Measurements from ENCODE around the gene ROR1.
"Not testable (repeated sequence)": the region's sequence is repeated elsewhere in the genome, so short reads cannot be mapped to it uniquely, and the experiment has no call there.

ROR1 gene

DNA sequence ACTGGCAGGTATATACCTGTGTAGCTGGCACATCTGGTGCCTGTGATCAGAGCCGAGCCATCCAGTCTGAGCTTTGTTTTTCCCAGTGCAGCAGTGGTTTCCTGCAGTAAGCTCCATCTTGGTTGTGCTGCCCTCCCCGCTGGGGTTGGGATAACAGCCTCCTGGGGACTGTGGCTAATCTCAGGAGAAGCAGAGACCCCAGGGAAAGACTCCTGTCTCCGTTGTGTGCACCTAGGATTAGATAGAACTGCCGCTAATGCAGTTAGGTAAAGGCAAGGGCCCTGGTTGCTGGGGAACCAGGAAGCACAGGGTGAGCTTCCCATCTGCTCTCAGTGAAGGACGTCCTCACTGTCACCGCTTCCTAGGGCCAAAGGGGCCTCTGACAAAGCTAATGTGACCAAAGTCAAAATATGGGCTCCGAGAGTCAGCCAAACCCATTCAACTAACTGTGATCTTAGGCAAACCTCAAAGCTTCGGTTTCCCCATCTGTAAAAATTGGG, 20.0 kb downstream of the ROR1 start:
- no peak for DNase-seq (ENCODE audit: low read depth, low spot score)

DNA sequence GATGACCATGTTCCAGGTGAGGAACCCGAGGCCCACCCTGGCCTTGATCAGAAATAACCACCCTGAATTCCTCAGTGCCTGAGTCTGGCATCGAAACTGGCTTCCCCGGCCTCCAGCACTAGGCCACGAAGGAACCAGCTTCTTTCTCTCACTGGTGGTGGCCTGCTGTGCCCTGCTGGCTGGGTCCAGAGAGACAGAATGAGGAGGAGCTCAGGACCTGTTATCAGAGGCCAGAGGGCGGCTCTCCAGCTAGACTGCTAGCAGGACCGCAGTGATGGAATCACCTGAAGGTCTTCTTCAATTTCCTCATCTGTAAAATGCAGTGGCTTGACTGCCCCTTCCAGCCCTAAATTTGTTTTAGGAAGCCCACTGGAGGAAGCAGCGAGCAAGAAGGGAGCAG, 20.5 kb downstream of the ROR1 start:
- no peak for DNase-seq (ENCODE audit: low read depth, low spot score)

DNA sequence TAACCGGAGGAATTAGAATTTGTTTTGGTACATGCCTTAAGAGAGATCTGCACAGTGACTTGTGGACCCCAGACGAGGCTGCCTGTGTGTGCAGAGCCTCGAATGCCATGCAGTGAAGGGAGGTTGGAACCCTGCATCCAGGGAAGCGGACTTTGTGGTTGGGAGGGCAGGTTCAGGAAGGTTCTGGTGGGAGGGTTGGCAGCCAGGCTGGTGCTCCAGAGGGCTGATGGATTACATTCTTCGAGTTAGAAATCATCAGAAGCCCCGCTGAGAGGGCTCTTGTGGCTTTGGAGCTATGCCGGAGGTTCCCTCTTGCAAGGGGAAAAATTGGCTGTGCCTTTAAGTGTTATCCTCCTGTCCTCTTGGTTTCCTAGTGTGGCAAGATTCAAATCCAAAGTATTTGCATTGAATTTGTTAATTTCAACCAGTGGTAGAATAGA, 21.1 kb downstream of the ROR1 start:
- DNase-seq (ENCODE audit: low read depth, low spot score) = no peak

DNA sequence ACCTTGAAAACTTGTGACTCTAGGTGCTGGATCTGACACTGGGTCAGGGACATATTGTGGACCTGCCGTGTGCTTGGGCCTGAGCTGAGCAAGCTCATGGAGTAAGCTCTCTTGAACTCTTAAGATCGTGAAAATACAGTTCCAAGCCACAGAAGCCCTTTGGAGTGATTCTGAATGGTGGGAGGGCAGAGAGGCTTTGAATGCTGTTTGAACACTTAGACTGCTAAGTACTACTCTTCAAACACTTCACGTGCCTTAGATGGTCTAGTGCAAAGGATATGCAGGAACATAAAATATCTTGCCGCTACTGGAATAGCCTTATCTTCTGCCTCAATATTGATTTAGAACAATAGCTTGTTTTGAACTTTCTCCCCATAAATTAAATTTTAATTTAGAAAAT, 21.6 kb downstream of the ROR1 start:
- DNase-seq (ENCODE audit: low read depth, low spot score) = no peak

DNA sequence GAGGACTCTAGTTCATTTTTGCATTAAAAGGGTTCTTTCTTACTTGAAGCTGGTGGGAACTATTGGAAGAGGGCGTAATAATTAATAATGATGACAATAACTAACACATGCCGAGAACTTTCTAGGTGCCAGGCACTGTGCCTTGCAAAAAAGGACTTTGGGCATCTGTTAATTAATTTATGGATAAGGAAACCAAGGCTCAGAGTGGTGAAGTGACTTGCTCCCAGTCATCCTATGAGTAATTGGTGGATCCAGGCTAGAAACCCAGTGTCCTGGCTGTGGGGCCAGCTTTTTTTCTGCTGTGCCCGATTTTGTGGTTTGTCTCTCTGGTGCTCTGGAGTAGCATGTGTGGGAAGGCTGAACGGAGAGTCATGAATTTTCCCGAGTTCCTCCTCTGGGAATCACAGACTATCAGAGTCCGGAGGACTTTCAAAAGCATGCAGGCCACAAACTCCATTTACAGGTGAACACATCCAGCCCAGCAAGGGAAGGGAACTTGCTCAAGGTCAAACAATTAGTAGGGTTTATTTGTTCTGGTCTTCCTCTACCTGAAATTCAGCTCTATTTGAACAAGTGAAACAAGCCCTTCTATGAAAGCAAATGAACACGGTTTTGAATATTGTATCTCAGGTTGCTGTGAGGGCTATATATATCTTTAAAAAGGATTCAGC, 23.4 kb downstream of the ROR1 start:
- DNase-seq (ENCODE audit: low read depth, low spot score) = no peak

DNA sequence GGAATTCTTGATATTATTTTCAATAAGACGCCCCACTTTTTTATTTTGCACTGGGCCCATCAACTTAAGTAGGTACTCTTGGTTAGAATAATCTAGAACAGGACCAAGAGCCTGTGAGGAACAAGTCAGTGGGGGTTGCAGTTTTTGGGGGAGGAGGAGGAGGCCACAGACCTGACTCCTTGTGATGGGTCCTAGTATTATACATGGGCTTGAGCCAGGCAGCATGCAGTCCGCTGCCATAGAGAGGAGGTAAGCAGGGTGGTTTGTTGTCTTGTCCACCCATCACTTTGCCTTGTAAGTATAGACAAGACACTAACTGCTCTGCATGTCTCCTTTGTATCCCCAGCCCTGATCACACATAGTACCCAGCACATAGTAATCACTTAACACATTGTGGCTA, 24.5 kb downstream of the ROR1 start:
- DNase-seq (ENCODE audit: low read depth, low spot score) = no peak

DNA sequence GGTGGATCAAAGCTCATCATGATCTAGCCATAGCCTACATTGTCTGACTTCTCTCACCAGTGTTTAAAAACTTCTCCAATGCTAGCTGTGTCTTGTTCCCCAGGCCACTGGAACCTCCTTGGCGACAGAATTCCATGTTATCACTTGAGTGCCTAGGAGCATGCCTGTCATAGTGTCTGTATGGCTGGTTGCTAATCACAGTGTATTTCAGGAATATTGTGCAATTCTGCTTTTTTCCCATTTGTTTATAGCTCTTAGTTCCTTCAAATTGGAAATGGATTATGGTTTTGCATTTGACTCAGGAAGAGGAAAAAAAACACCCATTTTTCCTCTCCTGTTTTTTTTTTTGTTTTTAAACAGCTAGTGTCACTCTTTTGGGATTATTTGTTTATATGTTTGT, 25.5 kb downstream of the ROR1 start:
- DNase-seq (ENCODE audit: low read depth, low spot score) = no peak

DNA sequence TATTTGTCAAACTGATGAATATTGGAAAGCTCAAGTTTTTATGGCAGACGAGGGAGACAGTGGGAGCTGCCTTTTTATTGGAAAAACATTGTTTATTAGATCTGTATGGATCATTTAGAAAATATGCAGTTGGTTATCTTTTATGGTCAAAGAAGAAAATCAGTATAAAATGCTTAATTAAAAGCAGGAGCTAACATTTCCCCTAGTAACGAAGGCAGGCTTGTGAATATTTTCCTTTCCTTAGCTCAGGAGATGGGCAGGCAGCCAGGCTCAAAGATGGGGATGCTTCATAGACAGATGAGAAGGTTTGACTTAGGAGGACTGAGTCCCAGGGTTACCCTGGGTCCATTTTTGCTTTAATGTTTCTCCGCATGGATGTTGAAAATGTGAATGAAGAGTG, 26.0 kb downstream of the ROR1 start:
- DNase-seq (ENCODE audit: low read depth, low spot score) = no peak

DNA sequence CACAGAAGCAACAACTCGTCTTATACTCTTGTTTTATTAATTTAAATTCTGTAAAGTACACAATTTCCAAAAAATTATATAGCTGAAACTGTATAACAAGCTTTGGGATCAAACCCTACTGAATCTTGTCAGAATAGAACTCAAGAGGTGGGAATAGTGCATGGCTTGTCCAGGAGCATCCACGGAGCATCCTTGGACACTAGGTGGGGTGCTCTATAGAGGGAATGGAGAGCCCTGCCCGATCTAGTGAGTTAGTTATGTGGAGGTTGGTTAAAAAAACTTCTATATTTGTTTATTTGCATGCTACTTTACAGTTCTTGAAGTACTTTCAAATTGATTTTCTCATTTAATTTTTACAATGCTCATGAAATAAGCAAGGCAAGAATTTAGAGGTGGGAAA, 28.3 kb downstream of the ROR1 start:
- DNase-seq (ENCODE audit: low read depth, low spot score) = no peak

DNA sequence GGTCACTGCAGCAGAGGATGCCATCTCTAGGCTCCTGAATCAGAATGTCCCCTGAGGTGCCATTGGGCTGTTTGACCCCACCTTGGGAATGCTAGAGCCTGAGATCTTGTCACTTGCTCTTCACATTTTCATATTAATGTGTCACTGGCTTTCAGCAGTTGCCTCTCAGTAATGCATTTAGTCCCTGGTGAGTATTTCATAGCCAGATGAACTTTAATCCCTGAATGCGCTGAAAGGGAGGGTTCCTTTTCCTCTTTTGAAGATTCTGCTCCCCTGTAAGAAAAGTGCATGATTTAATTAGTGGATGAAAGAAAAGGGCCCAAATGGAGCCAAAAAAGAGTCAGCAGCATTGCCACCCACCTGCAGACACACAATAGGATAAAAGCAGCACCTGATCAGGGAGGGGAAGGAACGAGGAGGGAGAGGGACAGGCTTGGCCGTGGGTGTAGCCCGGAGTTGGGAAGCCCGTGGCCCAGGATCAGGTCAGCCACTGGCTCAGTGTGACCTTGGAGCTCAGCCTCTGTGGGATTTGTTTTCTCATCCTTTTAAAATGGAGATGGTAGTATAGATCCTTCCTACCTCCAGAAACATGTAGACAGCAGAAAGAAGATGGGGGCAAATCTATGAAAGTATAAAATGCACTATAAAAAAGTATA, 31.1 kb downstream of the ROR1 start:
- no peak for DNase-seq (ENCODE audit: low read depth, low spot score)

DNA sequence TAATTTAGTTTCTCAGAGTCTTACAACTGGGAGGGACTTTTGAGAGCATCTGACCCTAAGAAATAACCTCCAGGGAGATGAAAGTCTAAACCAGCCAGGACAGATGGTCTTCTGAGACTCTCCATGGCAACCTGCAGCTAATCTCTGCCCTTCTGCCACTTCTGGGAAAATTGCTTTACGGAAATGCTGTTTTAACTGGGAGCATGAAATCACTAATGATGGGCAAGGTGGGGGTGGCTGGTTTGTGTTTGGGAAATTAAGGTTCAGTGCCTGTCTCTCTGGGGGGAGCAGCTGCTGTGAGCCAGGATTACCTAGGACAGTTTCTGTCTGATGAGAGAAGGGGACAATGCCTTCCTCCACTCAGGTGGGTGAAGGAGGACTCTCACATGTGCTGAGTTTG, 33.2 kb downstream of the ROR1 start:
- DNase-seq (ENCODE audit: low read depth, low spot score) = no peak

DNA sequence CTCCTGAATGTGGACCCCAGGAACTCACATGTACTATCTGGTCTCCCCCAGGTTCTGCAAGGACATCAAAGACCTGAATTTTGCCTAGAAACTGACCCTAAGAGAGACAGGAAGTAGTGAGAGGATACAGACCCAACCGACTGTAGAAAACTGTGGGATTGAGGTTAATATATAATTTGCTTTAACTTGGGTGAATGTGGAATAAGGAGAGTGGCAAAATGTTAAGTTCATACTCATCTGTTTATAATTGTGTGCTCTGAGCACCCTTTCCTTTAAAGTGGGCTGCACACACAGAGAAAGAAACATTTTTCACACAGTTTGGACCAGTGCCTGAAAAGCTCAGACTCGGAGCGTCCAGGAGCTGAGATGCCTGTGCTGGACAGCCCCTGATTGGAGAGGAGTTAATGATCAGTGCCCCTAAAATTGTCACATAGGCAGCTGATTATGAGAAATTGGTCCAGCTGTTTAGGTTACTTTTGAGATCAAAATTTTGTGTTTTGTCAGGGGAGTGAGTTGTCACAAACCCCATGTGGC, 37.2 kb downstream of the ROR1 start:
- no peak for DNase-seq (ENCODE audit: low read depth, low spot score)

DNA sequence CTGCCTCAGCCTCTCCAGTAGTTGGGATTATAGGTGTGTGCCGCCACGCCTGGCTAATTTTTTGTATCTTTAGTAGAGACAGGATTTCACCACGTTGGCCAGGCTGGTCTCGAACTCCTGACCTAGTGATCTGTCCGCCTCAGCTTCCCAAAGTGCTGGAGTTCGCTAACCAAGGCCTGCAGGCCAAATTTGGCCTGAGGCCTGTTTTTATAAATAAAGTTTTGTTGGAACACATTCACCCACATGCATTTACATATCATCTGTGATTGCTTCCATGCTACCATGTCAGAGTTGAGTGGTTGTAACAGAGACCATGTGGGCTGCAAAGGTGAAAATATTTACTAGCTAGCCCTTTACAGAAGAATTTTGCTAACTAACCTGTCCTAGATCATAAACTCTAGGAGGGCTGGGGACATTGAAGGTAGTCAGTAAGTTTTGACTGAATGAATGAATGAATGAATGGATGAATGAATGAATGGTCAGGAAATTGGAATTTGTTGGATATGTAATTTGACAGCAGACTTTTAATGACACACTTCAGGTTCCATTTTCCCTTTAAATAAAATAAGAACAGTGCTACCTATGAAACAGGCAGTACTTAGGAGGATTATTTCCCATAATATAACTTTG, 38.4 kb downstream of the ROR1 start:
- no peak for DNase-seq (ENCODE audit: low read depth, low spot score)

DNA sequence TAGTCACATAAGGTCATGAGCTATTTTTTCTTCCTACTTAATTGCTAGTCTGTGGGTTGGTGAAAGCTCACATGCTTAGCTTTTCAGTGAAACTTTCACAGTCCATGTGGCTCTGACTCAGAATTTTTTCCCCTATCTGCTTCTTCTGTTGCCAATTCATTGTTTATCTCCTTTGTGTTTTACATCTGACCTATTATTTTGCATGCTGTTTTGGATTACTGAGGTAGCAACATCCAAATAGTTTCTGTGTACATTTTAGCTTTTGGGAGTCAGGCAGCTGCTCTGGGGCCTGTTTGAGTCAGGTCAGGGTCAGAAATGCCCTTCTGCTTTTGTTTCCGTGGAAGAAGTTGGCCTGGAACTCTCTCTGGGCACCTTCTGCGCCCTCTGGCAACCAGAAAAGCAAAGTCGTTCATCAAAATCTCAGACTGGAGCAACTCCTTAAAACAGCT, 40.0 kb downstream of the ROR1 start:
- no peak for DNase-seq (ENCODE audit: low read depth, low spot score)

DNA sequence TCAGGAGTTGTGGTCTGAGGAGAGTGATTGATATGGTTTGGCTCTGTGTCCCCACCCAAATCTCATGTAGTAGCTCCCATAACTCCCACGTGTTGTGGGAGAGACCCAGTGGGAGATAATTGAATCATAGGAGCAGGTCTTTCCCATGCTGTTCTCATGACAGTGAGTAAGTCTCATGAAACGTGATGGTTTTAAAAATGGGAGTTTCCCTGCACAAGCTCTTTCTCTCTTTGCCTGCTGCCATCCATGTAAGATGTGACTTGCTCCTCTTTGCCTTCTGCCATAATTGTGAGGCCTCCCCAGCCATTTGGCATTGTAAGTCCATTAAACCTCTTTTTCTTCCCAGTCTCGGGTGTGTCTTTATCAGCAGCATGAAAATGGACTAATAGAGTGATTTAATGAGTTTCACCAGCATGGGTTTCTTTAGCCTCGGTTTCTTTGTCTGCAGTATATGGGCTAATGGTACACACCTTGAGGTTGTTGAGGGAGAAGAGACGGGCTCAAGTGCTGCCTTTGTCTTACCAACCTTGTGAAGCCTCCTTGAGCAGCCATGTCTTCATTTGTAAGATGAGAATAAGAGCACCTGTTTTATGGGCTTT, 42.5 kb downstream of the ROR1 start:
- not testable (repeated sequence) for DNase-seq (ENCODE audit: low read depth, low spot score)

DNA sequence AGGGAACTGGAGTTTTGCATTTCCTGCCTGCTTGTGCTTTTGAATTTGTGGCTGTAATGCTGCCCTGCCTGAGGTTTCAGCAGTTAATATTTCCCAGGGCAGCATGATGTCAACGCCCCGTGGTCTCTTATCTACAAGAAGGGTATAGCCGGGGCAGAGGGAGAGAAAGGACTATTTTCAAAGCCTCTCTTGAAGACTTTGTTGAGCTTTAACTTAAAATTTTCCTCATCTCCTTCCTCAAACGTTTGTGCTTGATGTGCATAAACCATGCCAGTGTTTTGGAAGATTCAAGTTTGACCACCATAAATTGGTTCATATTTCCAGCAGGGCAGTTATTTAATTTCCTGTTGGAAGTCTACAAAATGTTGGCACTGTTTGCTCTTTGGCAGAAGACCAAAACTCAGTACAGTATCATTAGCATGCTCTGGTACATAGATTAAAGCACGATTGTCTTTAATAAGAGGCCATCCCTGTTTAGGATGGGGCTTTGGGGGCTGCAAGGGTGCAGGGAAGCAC, 43.4 kb downstream of the ROR1 start:
- DNase-seq (ENCODE audit: low read depth, low spot score) = no peak

DNA sequence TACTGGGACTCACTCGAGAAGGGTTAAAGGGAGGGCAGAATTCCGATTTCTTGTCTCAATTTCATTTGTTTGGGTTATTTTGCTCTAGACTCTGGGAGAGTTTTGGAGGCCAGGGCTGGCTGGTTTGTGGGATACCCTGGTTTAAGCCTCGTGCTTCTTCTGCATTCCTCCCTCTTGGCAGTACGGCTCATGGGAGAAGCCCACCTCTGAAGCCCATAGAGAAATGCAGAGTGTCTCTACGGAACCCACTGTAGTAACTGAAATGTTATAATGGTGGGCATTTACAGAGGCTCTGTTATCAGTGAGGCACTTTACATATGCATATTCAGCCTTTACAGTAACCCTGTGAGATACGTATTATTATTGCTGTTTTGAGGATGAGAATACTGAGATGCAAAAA, 43.9 kb downstream of the ROR1 start:
- DNase-seq (ENCODE audit: low read depth, low spot score) = no peak

DNA sequence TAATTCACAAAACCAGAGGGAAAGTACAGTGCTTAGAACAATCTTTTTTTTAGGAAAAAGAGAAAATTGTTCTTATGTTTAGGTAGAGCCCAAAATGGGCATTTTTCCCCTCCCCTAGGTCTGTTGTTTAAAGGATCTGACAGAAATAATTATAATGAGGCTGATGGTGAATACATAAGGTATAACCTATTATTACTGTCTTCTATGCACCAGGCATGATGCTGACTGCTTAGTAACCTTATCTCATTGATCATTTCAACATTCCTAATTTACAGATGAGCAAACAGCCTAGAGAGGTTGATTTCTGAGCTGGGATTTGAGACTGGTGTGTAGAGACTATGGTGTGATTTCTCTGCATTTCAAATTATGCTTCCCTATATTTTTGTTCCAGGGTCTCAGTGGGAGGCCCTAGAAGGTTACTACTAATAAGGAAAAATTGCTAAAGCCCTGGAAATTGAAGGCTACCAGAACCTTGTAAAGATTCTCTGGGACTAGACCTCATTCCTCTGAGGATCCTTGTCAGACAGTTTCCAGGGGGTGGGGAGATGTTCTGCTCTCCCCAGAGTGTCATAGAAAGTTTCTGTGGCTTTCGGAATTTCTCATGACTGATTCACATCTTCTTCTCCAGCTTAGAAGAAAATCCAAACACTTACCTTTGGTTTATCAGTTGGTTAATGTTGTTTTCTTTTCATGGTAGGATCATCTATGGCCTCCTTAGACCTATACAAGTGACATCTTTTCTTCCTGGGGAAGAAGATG, 44.9 kb downstream of the ROR1 start:
- no peak for DNase-seq (ENCODE audit: low read depth, low spot score)

DNA sequence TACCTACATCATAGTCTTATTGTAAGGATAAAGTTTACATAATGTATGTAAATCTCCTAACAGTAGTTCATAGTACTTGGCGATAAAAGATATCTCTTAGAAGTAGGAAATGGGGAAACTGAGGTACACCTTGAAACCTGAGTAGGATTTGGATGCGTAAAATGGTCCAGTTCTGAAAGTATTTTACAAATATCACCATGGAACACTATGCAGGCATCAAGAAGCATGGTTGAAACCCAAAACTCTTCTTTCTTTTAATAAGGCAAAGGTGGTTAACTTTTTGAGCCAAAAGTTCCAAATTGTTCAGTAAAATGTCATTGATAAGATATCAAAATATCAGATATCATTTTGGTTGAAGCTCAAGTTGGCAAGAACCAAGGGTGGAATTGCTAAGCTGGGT, 46.0 kb downstream of the ROR1 start:
- no peak for DNase-seq (ENCODE audit: low read depth, low spot score)

DNA sequence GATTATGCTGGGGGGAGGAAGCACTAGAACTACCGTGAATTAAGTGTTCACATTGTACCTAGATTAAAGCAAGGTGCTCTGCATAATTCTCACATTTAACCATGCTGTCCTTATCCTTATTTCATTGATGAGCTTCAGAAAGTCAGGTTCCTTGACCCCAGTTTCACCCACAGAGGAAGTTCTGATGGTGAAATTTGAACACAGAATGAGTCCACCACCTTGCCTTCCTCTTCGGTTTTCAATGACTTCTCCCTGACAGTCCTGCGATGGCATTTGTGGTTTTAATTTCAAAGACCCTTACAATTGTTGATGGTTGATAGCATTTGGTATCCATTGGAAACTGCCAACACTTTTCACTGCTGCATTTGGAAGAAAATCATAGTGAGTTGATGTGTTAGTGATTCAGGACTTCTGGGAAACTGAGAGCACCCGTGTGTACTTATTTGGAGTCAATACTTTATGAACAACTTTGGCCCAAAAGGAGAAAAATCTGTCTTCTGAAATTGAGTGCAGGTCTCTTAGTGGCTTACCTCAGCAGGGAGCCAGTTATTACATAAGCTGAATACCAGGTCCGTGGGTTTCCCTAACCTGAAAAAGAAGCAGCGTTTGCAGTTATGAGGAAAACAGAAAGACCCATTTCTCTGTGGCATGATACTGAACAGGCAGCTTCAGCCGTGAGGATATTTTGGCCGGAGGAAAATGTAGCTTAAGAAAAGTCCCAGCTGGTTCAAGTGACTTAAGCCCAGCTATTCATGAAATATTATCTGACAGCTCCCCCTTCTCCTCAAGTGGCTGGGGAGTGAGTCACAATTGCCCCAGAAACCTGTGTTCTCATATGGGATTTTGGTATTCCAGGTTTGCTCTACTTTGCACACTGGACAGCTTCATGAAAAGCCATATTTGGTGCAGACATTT, 47.5 kb downstream of the ROR1 start:
- DNase-seq (ENCODE audit: low read depth, low spot score) = no peak

Measured in activated CD4-positive, CD25-positive, alpha-beta regulatory T cell treated with anti-CD3 and anti-CD28 coated beads, Interleukin-2, amount 50 U/mL, for 16 hours (primary cell).